NCI-H2196 treated with DMSO at 0.1 percent for 48 hours (cell line): ENCODE data around the gene ATP11C.
"Not testable (repeated sequence)": the region's sequence is repeated elsewhere in the genome, so short reads cannot be mapped to it uniquely, and the experiment has no call there.

Experiments used
- DNase-seq: peaks from one replicate; lab custom pipeline; 2025; ENCODE audit not compliant: unreplicated experiment; lab: John Stamatoyannopoulos, UW

ATP11C gene

GRCh38 chrX:139924696-139925095, 8.2 kb downstream of the ATP11C start:
- DNase-seq: no peak

GRCh38 chrX:139924069-139924695, 8.7 kb downstream of the ATP11C start:
- no peak for DNase-seq

GRCh38 chrX:139921142-139921541, 11.7 kb downstream of the ATP11C start:
- not testable (repeated sequence) for DNase-seq

GRCh38 chrX:139920316-139920715, 12.5 kb downstream of the ATP11C start:
- no peak for DNase-seq

- DNase-seq: no peak
These were observed 18.4 kb downstream of the ATP11C start for GRCh38 chrX:139914421-139914820.

- DNase-seq: no peak
These were observed 23.1 kb downstream of the ATP11C start for GRCh38 chrX:139909712-139910111.

- no peak for DNase-seq
These were observed 25.8 kb downstream of the ATP11C start for GRCh38 chrX:139907078-139907477.

- no peak for DNase-seq
These were observed 27.1 kb downstream of the ATP11C start for GRCh38 chrX:139905743-139906142.

- DNase-seq: no peak
These were observed 27.8 kb downstream of the ATP11C start for GRCh38 chrX:139905051-139905450.

GRCh38 chrX:139903210-139903609, 29.6 kb downstream of the ATP11C start:
- DNase-seq: no peak

GRCh38 chrX:139902559-139902958, 30.3 kb downstream of the ATP11C start:
- DNase-seq: no peak

- DNase-seq: no peak
These were observed 34.5 kb downstream of the ATP11C start for GRCh38 chrX:139898334-139898733.

GRCh38 chrX:139892512-139892911, 40.3 kb downstream of the ATP11C start:
- no peak for DNase-seq

GRCh38 chrX:139890991-139891700, 41.7 kb downstream of the ATP11C start:
- no peak for DNase-seq

GRCh38 chrX:139889760-139890159, 43.1 kb downstream of the ATP11C start:
- DNase-seq: no peak

- DNase-seq: no peak
These were observed 48.9 kb downstream of the ATP11C start for GRCh38 chrX:139883984-139884383.

GRCh38 chrX:139882299-139882698, 50.6 kb downstream of the ATP11C start:
- DNase-seq: no peak

GRCh38 chrX:139881572-139881971, 51.3 kb downstream of the ATP11C start:
- DNase-seq: no peak

GRCh38 chrX:139881130-139881529, 51.7 kb downstream of the ATP11C start:
- DNase-seq: no peak

GRCh38 chrX:139877710-139878414, 55.0 kb downstream of the ATP11C start:
- DNase-seq: no peak

- no peak for DNase-seq
These were observed 57.0 kb downstream of the ATP11C start for GRCh38 chrX:139875841-139876240.

GRCh38 chrX:139869796-139870195, 63.1 kb downstream of the ATP11C start:
- DNase-seq: no peak
